ENCODE measurements around the gene FBRSL1. TPM values are rescaled to one million over a fixed set of nuclear protein-coding genes. Genes with fewer than 3 reads are reported as not detected.
"Not testable (repeated sequence)": the region's sequence is repeated elsewhere in the genome, so short reads cannot be mapped to it uniquely, and the experiment has no call there.

FBRSL1 gene
- total RNA-seq (2013) = 6.4 TPM
- polyA plus RNA-seq = 10 to 100 TPM in 1 of 3 donors, under 1 TPM in 2; 0.39 to 28.7 (median 0.74) TPM
- 9.7 and 13.0 TPM in 2 replicates for polyA minus RNA-seq
- 13.4 to 93.6 (median 35.4) reads per million in 11 experiments for total RNA-seq

GRCh38 chr12:132489602-132490266 is at the start of gene FBRSL1:
Gene FBRSL1, plus strand, starts transcription at chr12:132490151.
- H3K79me2 ChIP-seq (ENCODE audit: insufficient read depth, low read length) = peaks cover 42% of the 10 kb centered on the region
- no peak for TF ChIP-seq CTCF (IDR thresholded peaks at IDR 0.05)
- Mint-ChIP-seq H3K4me3 (peak within 1 kb of the TSS; percentile 91 to 96), H3K4me1 (peaks cover 55% of the 10 kb centered on the region), H3K27me3 (ENCODE audit: low read depth in 3 of 3) (peaks cover 2 to 7% (median 4%) of the 10 kb centered on the region in 3 donors), H3K27ac (peak within 1 kb of the TSS; percentile 98 to 99 (median 98)), H3K36me3 (peaks cover 20 to 21% of the 10 kb centered on the region in 2 donors), H3K9me3 (peaks cover 0 to 7% (median 5%) of the 10 kb centered on the region in 7 donors)
- peak within 1 kb of the TSS; percentile 85 for H3K4me2 ChIP-seq (replicated peaks; ENCODE audit: extremely low read depth, low read length, poor library complexity, severe bottlenecking)
- peak; percentile 86 to 92 (median 86) for DNase-seq
- H4K20me1 ChIP-seq (ENCODE audit: insufficient read depth, low read length) = peaks cover 40% of the 10 kb centered on the region
- peak within 1 kb of the TSS; percentile 98 for H3K9ac ChIP-seq (ENCODE audit: insufficient read depth, low read length, poor library complexity, severe bottlenecking)
- under 1% methylated on average over 85 of the region's 96 CpGs for WGBS (ENCODE audit: insufficient coverage)
- H3K4me3 ChIP-seq (replicated peaks in 1 of 3; ENCODE audit: low read depth in 2 of 3, low read length in 3 of 3) = peak within 1 kb of the TSS; percentile 86 to 94 (median 91)
- no peaks in the 10 kb centered on the region for H3K27me3 ChIP-seq (ENCODE audit: control insufficient read depth in 2 of 2, insufficient read depth in 2 of 2, low read length in 2 of 2)
- peaks cover 0 to 6% of the 10 kb centered on the region in 2 donors for H3K9me3 ChIP-seq (replicated peaks in 1 of 2; ENCODE audit: control insufficient read depth in 1 of 2, insufficient read depth in 1 of 2, low read length in 2 of 2)
- peak within 1 kb of the TSS; percentile 35 for H2AFZ ChIP-seq (ENCODE audit: insufficient read depth, low read depth, low read length, poor library complexity, severe bottlenecking)
- intact Hi-C loops (cut with micrococcal nuclease) = loop anchor here (2.0 to 10.0 kb wide), 5 partner anchors 19 to 1615 kb away; partner anchors contain the start of genes DDX51 (in 1 of the 2), NOC4L (in 1 of the 2) and RAN (in 1 of the 2)
- H3K27ac ChIP-seq (ENCODE audit: low read depth in 1 of 2, low read length in 2 of 2) = peak within 1 kb of the TSS; percentile 99 to 100
- peaks cover 47 to 63% of the 10 kb centered on the region in 2 donors for H3K4me1 ChIP-seq (ENCODE audit: control insufficient read depth in 1 of 2, insufficient read depth in 2 of 2, low read length in 2 of 2)
- H3K36me3 ChIP-seq (replicated peaks in 1 of 2; ENCODE audit: control insufficient read depth in 1 of 2, insufficient read depth in 2 of 2, low read length in 2 of 2) = peaks cover under 1 to 5% of the 10 kb centered on the region in 2 donors

GRCh38 chr12:132440420-132440819 is 49.5 kb upstream of the FBRSL1 start:
- peaks cover 47% of the 10 kb centered on the region for H3K4me1 Mint-ChIP-seq
- H3K4me3 ChIP-seq (replicated peaks in 1 of 3; ENCODE audit: low read depth in 2 of 3, low read length in 3 of 3); H3K36me3 ChIP-seq (replicated peaks in 1 of 2; ENCODE audit: control insufficient read depth in 1 of 2, insufficient read depth in 2 of 2, low read length in 2 of 2); H3K27me3 ChIP-seq (ENCODE audit: control insufficient read depth in 2 of 2, insufficient read depth in 2 of 2, low read length in 2 of 2); H2AFZ ChIP-seq (ENCODE audit: insufficient read depth, low read depth, low read length, poor library complexity, severe bottlenecking); intact Hi-C loops (cut with micrococcal nuclease); H3K27ac ChIP-seq (ENCODE audit: low read depth in 1 of 2, low read length in 2 of 2); DNase-seq; H4K20me1 ChIP-seq (ENCODE audit: insufficient read depth, low read length); H3K4me2 ChIP-seq (replicated peaks; ENCODE audit: extremely low read depth, low read length, poor library complexity, severe bottlenecking); H3K9ac ChIP-seq (ENCODE audit: insufficient read depth, low read length, poor library complexity, severe bottlenecking); H3K36me3 Mint-ChIP-seq; H3K79me2 ChIP-seq (ENCODE audit: insufficient read depth, low read length); H3K4me3 Mint-ChIP-seq: not testable (repeated sequence)
- peak overlapping the region in 2 of 7 donors; percentile 37 to 68 for H3K27ac Mint-ChIP-seq
- peaks cover 7 to 29% (median 19%) of the 10 kb centered on the region in 3 donors for H3K27me3 Mint-ChIP-seq (ENCODE audit: low read depth in 3 of 3)
- peaks cover 4 to 24% (median 14%) of the 10 kb centered on the region in 7 donors for H3K9me3 Mint-ChIP-seq
- peaks cover 54 to 59% of the 10 kb centered on the region in 2 donors for H3K4me1 ChIP-seq (ENCODE audit: control insufficient read depth in 1 of 2, insufficient read depth in 2 of 2, low read length in 2 of 2)
- WGBS (ENCODE audit: insufficient coverage) = 100% methylated on average over 3 of the region's 13 CpGs
- peaks cover 12 to 19% of the 10 kb centered on the region in 2 donors for H3K9me3 ChIP-seq (replicated peaks in 1 of 2; ENCODE audit: control insufficient read depth in 1 of 2, insufficient read depth in 1 of 2, low read length in 2 of 2)
